ENCODE data around the gene ZW10.
"Not testable (repeated sequence)": the region's sequence is repeated elsewhere in the genome, so short reads cannot be mapped to it uniquely, and the experiment has no call there.

The ZW10 gene

GRCh38 chr11:113715882-113716625, 57.4 kb downstream of the ZW10 start:
- H3K9ac ChIP-seq (ENCODE audit: low read depth, low read length), result no peak overlapping the region
- no peaks in the 10 kb centered on the region for H3K27me3 ChIP-seq (ENCODE audit: control insufficient read depth, insufficient read depth, low read length)
- no peaks in the 10 kb centered on the region for H3K9me3 ChIP-seq (ENCODE audit: control insufficient read depth, insufficient read depth, low read length)
- H3K4me1 ChIP-seq (ENCODE audit: control insufficient read depth, insufficient read depth, low read length), result no peaks in the 10 kb centered on the region
- no peak overlapping the region for H3K4me3 ChIP-seq (ENCODE audit: low read depth, low read length)
- no peaks in the 10 kb centered on the region for H3K36me3 ChIP-seq (ENCODE audit: control insufficient read depth, insufficient read depth, low read length)

GRCh38 chr11:113715273-113715672, 58.2 kb downstream of the ZW10 start:
- H3K36me3 ChIP-seq (ENCODE audit: control insufficient read depth, insufficient read depth, low read length), result no peaks in the 10 kb centered on the region
- no peak overlapping the region for H3K9ac ChIP-seq (ENCODE audit: low read depth, low read length)
- no peaks in the 10 kb centered on the region for H3K27me3 ChIP-seq (ENCODE audit: control insufficient read depth, insufficient read depth, low read length)
- H3K4me3 ChIP-seq (ENCODE audit: low read depth, low read length), result no peak overlapping the region
- no peaks in the 10 kb centered on the region for H3K4me1 ChIP-seq (ENCODE audit: control insufficient read depth, insufficient read depth, low read length)
- no peaks in the 10 kb centered on the region for H3K9me3 ChIP-seq (ENCODE audit: control insufficient read depth, insufficient read depth, low read length)

DNA sequence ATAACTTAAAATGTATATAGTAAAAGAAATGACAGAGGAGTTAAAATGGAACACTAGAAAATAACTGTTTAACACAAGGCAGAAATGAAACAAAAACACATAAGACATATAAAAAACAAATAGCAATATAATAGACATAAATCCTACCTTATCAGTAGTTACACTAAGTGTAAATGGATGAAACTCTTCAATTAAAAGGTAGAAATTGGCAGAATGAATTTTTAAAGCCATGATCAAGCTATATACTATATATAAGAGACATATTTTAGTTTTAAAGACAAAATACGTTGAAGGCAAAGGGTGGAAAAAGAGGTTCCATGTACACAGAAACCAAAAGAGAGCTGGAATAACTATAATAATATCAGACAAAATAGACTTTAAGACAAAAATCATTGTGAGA, 62.5 kb downstream of the ZW10 start:
- Histone ChIP-seq H3K36me3 (ENCODE audit: control insufficient read depth, insufficient read depth, low read length) (no peaks in the 10 kb centered on the region), H3K9me3 (ENCODE audit: control insufficient read depth, insufficient read depth, low read length) (peaks cover 3% of the 10 kb centered on the region), H3K4me3 (ENCODE audit: low read depth, low read length) (no peak overlapping the region), H3K4me1 (ENCODE audit: control insufficient read depth, insufficient read depth, low read length) (no peaks in the 10 kb centered on the region), H3K9ac (ENCODE audit: low read depth, low read length) (no peak overlapping the region), H3K27me3 (ENCODE audit: control insufficient read depth, insufficient read depth, low read length) (no peaks in the 10 kb centered on the region)

GRCh38 chr11:113705871-113706655, 67.4 kb downstream of the ZW10 start, which contains the start of gene TMPRSS5:
Gene TMPRSS5 (minus strand): TSS chr11:113706308. CDS start chr11:113706224, 84 bp downstream.
- Histone ChIP-seq H3K9me3 (ENCODE audit: control insufficient read depth, insufficient read depth, low read length) (peaks cover 3% of the 10 kb centered on the region), H3K4me3 (ENCODE audit: low read depth, low read length) (no peak within 1 kb of the TSS), H3K27me3 (ENCODE audit: control insufficient read depth, insufficient read depth, low read length) (no peaks in the 10 kb centered on the region), H3K9ac (ENCODE audit: low read depth, low read length) (no peak within 1 kb of the TSS), H3K4me1 (ENCODE audit: control insufficient read depth, insufficient read depth, low read length) (no peaks in the 10 kb centered on the region), H3K36me3 (ENCODE audit: control insufficient read depth, insufficient read depth, low read length) (no peaks in the 10 kb centered on the region)

DNA sequence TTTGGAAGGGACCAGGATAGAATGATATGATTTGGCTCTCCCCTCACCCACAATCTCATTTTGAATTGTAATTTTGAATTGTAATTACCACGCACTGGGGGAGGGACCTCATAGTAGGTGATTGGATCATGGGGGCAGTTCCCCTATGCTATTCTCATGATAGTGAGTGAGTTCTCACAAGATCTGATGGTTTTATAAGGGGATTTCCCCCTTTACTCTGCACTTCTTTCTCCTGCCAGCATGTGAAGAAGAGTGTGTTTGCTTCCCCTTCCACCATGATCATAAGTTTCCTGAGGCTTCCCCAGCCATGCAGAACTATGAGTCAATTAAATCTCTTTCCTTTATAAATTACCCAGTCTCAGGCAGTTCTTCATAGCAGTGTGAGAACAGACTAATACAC, 69.9 kb downstream of the ZW10 start:
- not testable (repeated sequence) for H3K4me3 ChIP-seq (ENCODE audit: low read depth, low read length)

GRCh38 chr11:113701491-113701890, 72.0 kb downstream of the ZW10 start:
- H3K27me3 ChIP-seq (ENCODE audit: control insufficient read depth, insufficient read depth, low read length), result no peaks in the 10 kb centered on the region
- H3K4me1 ChIP-seq (ENCODE audit: control insufficient read depth, insufficient read depth, low read length), result no peaks in the 10 kb centered on the region
- no peak overlapping the region for H3K4me3 ChIP-seq (ENCODE audit: low read depth, low read length)
- no peaks in the 10 kb centered on the region for H3K9me3 ChIP-seq (ENCODE audit: control insufficient read depth, insufficient read depth, low read length)
- no peak overlapping the region for H3K9ac ChIP-seq (ENCODE audit: low read depth, low read length)
- no peaks in the 10 kb centered on the region for H3K36me3 ChIP-seq (ENCODE audit: control insufficient read depth, insufficient read depth, low read length)

More for the DNA sequence above, 69.9 kb downstream of the ZW10 start:
- H3K27me3 ChIP-seq (ENCODE audit: control insufficient read depth, insufficient read depth, low read length); H3K9me3 ChIP-seq (ENCODE audit: control insufficient read depth, insufficient read depth, low read length); H3K4me1 ChIP-seq (ENCODE audit: control insufficient read depth, insufficient read depth, low read length); H3K9ac ChIP-seq (ENCODE audit: low read depth, low read length); H3K36me3 ChIP-seq (ENCODE audit: control insufficient read depth, insufficient read depth, low read length): not testable (repeated sequence)

DNA sequence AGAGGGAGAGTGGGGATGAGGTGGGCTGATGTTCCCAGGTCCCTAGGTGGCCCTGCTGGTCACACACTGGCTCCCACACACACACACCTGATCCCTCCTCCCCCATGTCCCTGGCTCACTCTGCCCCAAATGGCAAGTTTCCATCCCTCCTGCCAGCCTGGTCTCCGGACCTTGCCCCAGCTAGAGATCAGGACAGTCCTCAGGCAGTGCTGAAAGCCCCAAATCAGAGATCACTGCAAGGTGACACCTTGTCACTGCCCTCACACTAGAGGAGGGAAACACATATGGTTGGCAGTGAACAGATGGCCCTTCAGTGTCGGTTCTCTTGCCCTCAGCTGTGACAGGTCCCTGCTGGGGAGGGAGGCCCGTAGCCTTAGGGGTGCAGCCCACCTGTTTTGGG, 75.0 kb downstream of the ZW10 start:
- Histone ChIP-seq H3K27me3 (ENCODE audit: control insufficient read depth, insufficient read depth, low read length) (no peaks in the 10 kb centered on the region), H3K36me3 (ENCODE audit: control insufficient read depth, insufficient read depth, low read length) (no peaks in the 10 kb centered on the region), H3K9ac (ENCODE audit: low read depth, low read length) (no peak overlapping the region), H3K4me1 (ENCODE audit: control insufficient read depth, insufficient read depth, low read length) (no peaks in the 10 kb centered on the region), H3K4me3 (ENCODE audit: low read depth, low read length) (no peak overlapping the region), H3K9me3 (ENCODE audit: control insufficient read depth, insufficient read depth, low read length) (no peaks in the 10 kb centered on the region)

- Histone ChIP-seq H3K36me3 (ENCODE audit: control insufficient read depth, insufficient read depth, low read length) (no peaks in the 10 kb centered on the region), H3K4me3 (ENCODE audit: low read depth, low read length) (no peak overlapping the region), H3K27me3 (ENCODE audit: control insufficient read depth, insufficient read depth, low read length) (no peaks in the 10 kb centered on the region), H3K9ac (ENCODE audit: low read depth, low read length) (no peak overlapping the region), H3K9me3 (ENCODE audit: control insufficient read depth, insufficient read depth, low read length) (no peaks in the 10 kb centered on the region), H3K4me1 (ENCODE audit: control insufficient read depth, insufficient read depth, low read length) (no peaks in the 10 kb centered on the region)
Observed at GRCh38 chr11:113697756-113698407, 75.6 kb downstream of the ZW10 start.

DNA sequence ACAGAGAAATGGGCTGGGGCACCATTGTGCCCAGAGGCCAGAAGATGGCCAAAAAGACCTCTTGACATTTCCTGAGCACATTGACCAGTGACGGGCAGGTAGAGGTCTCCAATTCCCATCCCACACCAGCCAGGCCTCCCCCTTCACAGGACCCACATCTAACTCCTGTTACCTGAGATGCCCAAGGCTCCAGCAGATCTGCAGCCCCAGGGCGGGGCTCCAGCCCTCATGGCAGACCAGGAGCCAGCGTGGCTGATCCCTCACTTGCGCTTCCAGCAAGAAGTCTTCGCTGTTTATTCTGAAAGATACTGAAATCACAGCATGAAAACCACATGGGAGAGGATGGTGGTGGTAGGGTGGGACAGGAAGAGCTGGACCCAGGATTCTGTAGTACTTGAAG, 76.4 kb downstream of the ZW10 start:
- no peak overlapping the region for H3K4me3 ChIP-seq (ENCODE audit: low read depth, low read length)
- no peaks in the 10 kb centered on the region for H3K27me3 ChIP-seq (ENCODE audit: control insufficient read depth, insufficient read depth, low read length)
- H3K4me1 ChIP-seq (ENCODE audit: control insufficient read depth, insufficient read depth, low read length), result no peaks in the 10 kb centered on the region
- H3K9me3 ChIP-seq (ENCODE audit: control insufficient read depth, insufficient read depth, low read length), result no peaks in the 10 kb centered on the region
- no peak overlapping the region for H3K9ac ChIP-seq (ENCODE audit: low read depth, low read length)
- no peaks in the 10 kb centered on the region for H3K36me3 ChIP-seq (ENCODE audit: control insufficient read depth, insufficient read depth, low read length)

GRCh38 chr11:113695207-113695606, 78.3 kb downstream of the ZW10 start:
- H3K27me3 ChIP-seq (ENCODE audit: control insufficient read depth, insufficient read depth, low read length), result no peaks in the 10 kb centered on the region
- no peak overlapping the region for H3K9ac ChIP-seq (ENCODE audit: low read depth, low read length)
- H3K36me3 ChIP-seq (ENCODE audit: control insufficient read depth, insufficient read depth, low read length), result no peaks in the 10 kb centered on the region
- H3K4me1 ChIP-seq (ENCODE audit: control insufficient read depth, insufficient read depth, low read length), result peaks cover 2% of the 10 kb centered on the region
- no peaks in the 10 kb centered on the region for H3K9me3 ChIP-seq (ENCODE audit: control insufficient read depth, insufficient read depth, low read length)
- H3K4me3 ChIP-seq (ENCODE audit: low read depth, low read length), result no peak overlapping the region

GRCh38 chr11:113694390-113694789, 79.1 kb downstream of the ZW10 start:
- Histone ChIP-seq H3K9ac (ENCODE audit: low read depth, low read length) (no peak overlapping the region), H3K9me3 (ENCODE audit: control insufficient read depth, insufficient read depth, low read length) (no peaks in the 10 kb centered on the region), H3K27me3 (ENCODE audit: control insufficient read depth, insufficient read depth, low read length) (no peaks in the 10 kb centered on the region), H3K4me1 (ENCODE audit: control insufficient read depth, insufficient read depth, low read length) (peaks cover 2% of the 10 kb centered on the region), H3K36me3 (ENCODE audit: control insufficient read depth, insufficient read depth, low read length) (no peaks in the 10 kb centered on the region), H3K4me3 (ENCODE audit: low read depth, low read length) (no peak overlapping the region)
